SK-N-SH treated with all-trans-retinoic acid at 6 μM for 48 hours (cell line): ENCODE data around the gene CTNS.

Experiments used
- ARNTL ChIP-seq: fragments of 450-650 bp; formaldehyde crosslinking; IDR thresholded peaks from 2 replicates; pipeline ENCODE4 v1.5.0; 2020; ENCODE audit warnings: low read depth, mild to moderate bottlenecking, moderate library complexity, borderline replicate concordance
- BACH2 ChIP-seq: fragments of 250-450 bp; sonication (Bioruptor Pico); IDR thresholded peaks from 2 replicates; pipeline ENCODE4 v1.9.0; 2021; ENCODE audit warnings: mild to moderate bottlenecking, borderline replicate concordance
- ESRRG ChIP-seq: fragments of 250-450 bp; sonication (Bioruptor Pico); IDR thresholded peaks from 2 replicates; pipeline ENCODE4 v1.6.1; 2021; ENCODE audit warnings: mild to moderate bottlenecking
- SNAI2 ChIP-seq: fragments of 250-450 bp; sonication (Bioruptor Pico); IDR thresholded peaks from 2 replicates; pipeline ENCODE4 v1.5.0; 2020; ENCODE audit warnings: mild to moderate bottlenecking, moderate library complexity
- TCF4 ChIP-seq: fragments of 250-450 bp; sonication (Bioruptor Pico); IDR thresholded peaks from 2 replicates; pipeline ENCODE4 v1.8.0; 2021; ENCODE audit warnings: mild to moderate bottlenecking, moderate library complexity, borderline replicate concordance
- ZFP30 ChIP-seq: fragments of 450-650 bp; formaldehyde crosslinking; IDR thresholded peaks from 2 replicates; pipeline ENCODE4 v1.5.0; 2022; ENCODE audit warnings: mild to moderate bottlenecking, moderate library complexity
- ZNF565 ChIP-seq: fragments of 450-650 bp; formaldehyde crosslinking; conservative IDR thresholded peaks from 2 replicates; pipeline ENCODE4 v1.5.0; 2020; ENCODE audit warnings: low read depth, mild to moderate bottlenecking, moderate library complexity
- TF ChIP-seq, protein P1 (sequence below): fragments of 250-450 bp; sonication (Bioruptor Pico); IDR thresholded peaks from 2 replicates; pipeline ENCODE4 v1.8.0; 2020; ENCODE audit warnings: mild to moderate bottlenecking, moderate library complexity, borderline replicate concordance

GRCh38 chr17:3603119-3603869 lies 33.3 kb upstream of the CTNS start:
- no peak for TF ChIP-seq TCF4 (CRISPR knock-in tag)
- no peak for TF ChIP-seq ARNTL
- TF ChIP-seq SNAI2 (CRISPR knock-in tag) = no peak
- no peak for TF ChIP-seq ZFP30 (CRISPR knock-in tag)
- TF ChIP-seq, protein P1, sequence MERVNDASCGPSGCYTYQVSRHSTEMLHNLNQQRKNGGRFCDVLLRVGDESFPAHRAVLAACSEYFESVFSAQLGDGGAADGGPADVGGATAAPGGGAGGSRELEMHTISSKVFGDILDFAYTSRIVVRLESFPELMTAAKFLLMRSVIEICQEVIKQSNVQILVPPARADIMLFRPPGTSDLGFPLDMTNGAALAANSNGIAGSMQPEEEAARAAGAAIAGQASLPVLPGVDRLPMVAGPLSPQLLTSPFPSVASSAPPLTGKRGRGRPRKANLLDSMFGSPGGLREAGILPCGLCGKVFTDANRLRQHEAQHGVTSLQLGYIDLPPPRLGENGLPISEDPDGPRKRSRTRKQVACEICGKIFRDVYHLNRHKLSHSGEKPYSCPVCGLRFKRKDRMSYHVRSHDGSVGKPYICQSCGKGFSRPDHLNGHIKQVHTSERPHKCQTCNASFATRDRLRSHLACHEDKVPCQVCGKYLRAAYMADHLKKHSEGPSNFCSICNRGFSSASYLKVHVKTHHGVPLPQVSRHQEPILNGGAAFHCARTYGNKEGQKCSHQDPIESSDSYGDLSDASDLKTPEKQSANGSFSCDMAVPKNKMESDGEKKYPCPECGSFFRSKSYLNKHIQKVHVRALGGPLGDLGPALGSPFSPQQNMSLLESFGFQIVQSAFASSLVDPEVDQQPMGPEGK = no peak
- no peak for TF ChIP-seq ZNF565 (CRISPR knock-in tag)
- no peak for TF ChIP-seq ESRRG (CRISPR knock-in tag)
- TF ChIP-seq BACH2 (CRISPR knock-in tag) = no peak
